H9 (cell line): ENCODE results near the gene LIX1L. TPM values are rescaled to one million over a fixed set of nuclear protein-coding genes. Genes with fewer than 3 reads are reported as not detected.

Experiments used
- DNase-seq: peaks from one replicate; pipeline ENCODE4 v3.0.0-alpha.2; 2017
- H2AFZ ChIP-seq: one replicate; pipeline ENCODE4 v1.6.1; 2013; ENCODE audit warnings: mild to moderate bottlenecking, low read length, control low read depth, moderate library complexity
- H2AK5ac ChIP-seq: 2 replicates; pipeline ENCODE4 v1.6.1; 2013; ENCODE audit warnings: low read length, control low read depth, mixed read lengths; ENCODE audit not compliant: insufficient read length
- H2BK120ac ChIP-seq: one replicate; pipeline ENCODE4 v1.6.1; 2013; ENCODE audit warnings: low read depth, mild to moderate bottlenecking, low read length, control low read depth, inconsistent platforms; ENCODE audit not compliant: poor library complexity, severe bottlenecking
- H2BK12ac ChIP-seq: 2 replicates; pipeline ENCODE4 v1.6.1; 2013; ENCODE audit warnings: low read length, control low read depth, mixed read lengths, low read depth; ENCODE audit not compliant: insufficient read length
- H2BK15ac ChIP-seq: 2 replicates; pipeline ENCODE4 v1.6.1; 2013; ENCODE audit warnings: low read depth, low read length, control low read depth
- H2BK20ac ChIP-seq: one replicate; pipeline ENCODE4 v1.6.1; 2013; ENCODE audit warnings: low read depth, mild to moderate bottlenecking, low read length, control low read depth, inconsistent platforms; ENCODE audit not compliant: poor library complexity, severe bottlenecking
- H2BK5ac ChIP-seq: 2 replicates; pipeline ENCODE4 v1.6.1; 2013; ENCODE audit warnings: low read length, control low read depth, mixed read lengths; ENCODE audit not compliant: insufficient read length
- H3K14ac ChIP-seq: 2 replicates; pipeline ENCODE4 v1.6.1; 2013; ENCODE audit warnings: low read length, control low read depth; ENCODE audit not compliant: insufficient read depth
- H3K18ac ChIP-seq: 2 replicates; pipeline ENCODE4 v1.6.1; 2013; ENCODE audit warnings: low read depth, mild to moderate bottlenecking, mixed read lengths, low read length, control low read depth; ENCODE audit not compliant: insufficient read length
- H3K23ac ChIP-seq: 2 replicates; pipeline ENCODE4 v1.6.1; 2013; ENCODE audit warnings: low read length, control low read depth, mixed read lengths, low read depth; ENCODE audit not compliant: insufficient read length
- H3K23me2 ChIP-seq: 2 replicates; pipeline ENCODE4 v1.6.1; 2013; ENCODE audit warnings: low read depth, mild to moderate bottlenecking, mixed read lengths, low read length, control low read depth; ENCODE audit not compliant: insufficient read length, poor library complexity, severe bottlenecking
- H3K27ac ChIP-seq: 2 replicates; pipeline ENCODE4 v1.5.1; 2013; ENCODE audit warnings: low read length, control low read depth, mixed read lengths, low read depth; ENCODE audit not compliant: insufficient read length
- H3K27me3 ChIP-seq: 2 replicates; pipeline ENCODE4 v1.6.1; 2013; ENCODE audit warnings: low read length, control low read depth, inconsistent platforms; ENCODE audit not compliant: insufficient read depth
- H3K4ac ChIP-seq: 2 replicates; pipeline ENCODE4 v1.6.1; 2013; ENCODE audit warnings: low read depth, mild to moderate bottlenecking, control low read depth, inconsistent platforms, low read length, moderate library complexity
- H3K4me1 ChIP-seq: 2 replicates; pipeline ENCODE4 v1.6.1; 2013; ENCODE audit warnings: low read length, control low read depth, inconsistent platforms; ENCODE audit not compliant: insufficient read depth
- H3K4me2 ChIP-seq: 2 replicates; pipeline ENCODE4 v1.6.1; 2013; ENCODE audit warnings: low read length, control low read depth, mixed read lengths; ENCODE audit not compliant: insufficient read length, insufficient read depth
- H3K56ac ChIP-seq: 2 replicates; pipeline ENCODE4 v1.6.1; 2013; ENCODE audit warnings: low read depth, mild to moderate bottlenecking, mixed read lengths, low read length, control low read depth; ENCODE audit not compliant: insufficient read length
- H3K79me1 ChIP-seq: 2 replicates; pipeline ENCODE4 v1.6.1; 2013; ENCODE audit warnings: low read depth, mild to moderate bottlenecking, moderate library complexity, low read length, control low read depth, inconsistent platforms; ENCODE audit not compliant: insufficient read depth, poor library complexity, severe bottlenecking
- H3K79me2 ChIP-seq: 2 replicates; pipeline ENCODE4 v1.6.1; 2013; ENCODE audit warnings: low read length, control low read depth, inconsistent platforms; ENCODE audit not compliant: insufficient read depth
- H3K9ac ChIP-seq: 2 replicates; pipeline ENCODE4 v1.6.1; 2013; ENCODE audit warnings: low read length, control low read depth, mixed read lengths; ENCODE audit not compliant: insufficient read length; ENCODE audit errors: extremely low read depth
- H3K9me3 ChIP-seq: one replicate; pipeline ENCODE4 v1.6.1; 2013; ENCODE audit warnings: low read depth, low read length, inconsistent platforms; ENCODE audit not compliant: control insufficient read depth
- H3T11ph ChIP-seq: one replicate; pipeline ENCODE4 v1.6.1; 2013; ENCODE audit warnings: mild to moderate bottlenecking, low read length, control low read depth, inconsistent platforms
- H4K20me1 ChIP-seq: one replicate; pipeline ENCODE4 v1.6.1; 2013; ENCODE audit not compliant: control insufficient read depth, insufficient read length, insufficient read depth
- H4K5ac ChIP-seq: 2 replicates; pipeline ENCODE4 v1.6.1; 2013; ENCODE audit warnings: low read depth, mild to moderate bottlenecking, mixed read lengths, low read length, control low read depth; ENCODE audit not compliant: insufficient read length
- H4K8ac ChIP-seq: replicated peaks from 2 replicates; pipeline ENCODE4 v1.6.1; 2013; ENCODE audit warnings: low read length, control low read depth, mixed read lengths, low read depth; ENCODE audit not compliant: insufficient read length
- H4K91ac ChIP-seq: 2 replicates; pipeline ENCODE4 v1.6.1; 2013; ENCODE audit warnings: low read depth, mild to moderate bottlenecking, moderate library complexity, mixed read lengths, low read length, control low read depth; ENCODE audit not compliant: insufficient read length
- H3K27ac Mint-ChIP-seq, 3 experiments: 2 replicates in 2 of 3; 3 replicates in 1 of 3; pipeline ENCODE4 v1.8.0; 2020 to 2021; ENCODE audit warnings: mixed read lengths in 3 of 3, mild to moderate bottlenecking in 1 of 3, moderate library complexity in 1 of 3
- H3K27me3 Mint-ChIP-seq: 2 replicates; pipeline ENCODE4 v1.8.0; 2021; ENCODE audit warnings: low read depth, mild to moderate bottlenecking, moderate library complexity, mixed read lengths
- H3K36me3 Mint-ChIP-seq, 3 experiments: 2 replicates in 2 of 3; 3 replicates in 1 of 3; pipeline ENCODE4 v1.8.0; 2020 to 2021; ENCODE audit warnings: low read depth in 3 of 3, mixed read lengths in 3 of 3; ENCODE audit not compliant: insufficient read depth in 1 of 3
- H3K4me1 Mint-ChIP-seq, 2 experiments: 2 replicates each; pipeline ENCODE4 v1.8.0; 2020; ENCODE audit warnings: mixed read lengths in 2 of 2
- H3K4me3 Mint-ChIP-seq, 2 experiments: 2 replicates in 1 of 2; 3 replicates in 1 of 2; pipeline ENCODE4 v1.8.0; 2020 to 2021; ENCODE audit warnings: mild to moderate bottlenecking in 2 of 2, mixed read lengths in 2 of 2, moderate library complexity in 1 of 2
- H3K9me3 Mint-ChIP-seq, 2 experiments: 2 replicates in 1 of 2; 3 replicates in 1 of 2; pipeline ENCODE4 v1.8.0; 2020; ENCODE audit warnings: mild to moderate bottlenecking in 2 of 2, mixed read lengths in 2 of 2, moderate library complexity in 1 of 2
- CTCF ChIP-seq: fragments of 200-600 bp; sonication (generic); conservative IDR thresholded peaks from 3 replicates; pipeline ENCODE4 v1.8.0; 2021; ENCODE audit warnings: antibody characterized with exemption, mild to moderate bottlenecking
- WGBS: extraction: QIAGEN DNeasy Blood & Tissue Kit; methylation state at CpG from one replicate; pipeline ENCODE4 v1.1.7; 2013; ENCODE audit warnings: missing lambda C conversion rate, low lambda C conversion rate, mixed read lengths; ENCODE audit not compliant: insufficient read length; ENCODE audit errors: extremely low coverage; 5-methylcytosine and 5-hydroxymethylcytosine counted together
- total RNA-seq: library from RNA; stranded (reverse); gene quantifications from 2 replicates; pipeline ENCODE4 v1.2.1, GENCODE V29; 2021

Gene LIX1L
- total RNA-seq, 1 experiment from 2014 or later, result 5.9 TPM

GRCh38 chr1:145963265-145964019 is 5.6 kb upstream of the LIX1L start:
- no peak overlapping the region for H3K27ac ChIP-seq

More at GRCh38 chr1:145963265-145964019, 5.6 kb upstream of the LIX1L start:
- no peak overlapping the region for H3K14ac ChIP-seq
- peaks cover 27% of the 10 kb centered on the region for H3K23me2 ChIP-seq
- H3K4ac ChIP-seq, result no peak overlapping the region
- Mint-ChIP-seq H3K36me3 (peaks cover 0 to 2% (median 0%) of the 10 kb centered on the region in 3 experiments; a peak in 2 of 7 replicates), H3K4me3 (peak overlapping the region; percentile 78 to 92), H3K27ac (no peak overlapping the region), H3K4me1 (peaks cover 28 to 39% of the 10 kb centered on the region in 2 experiments), H3K27me3 (peaks cover 57% of the 10 kb centered on the region), H3K9me3 (peaks cover 3% of the 10 kb centered on the region in 2 experiments; a peak in 3 of 5 replicates)
- no peak overlapping the region for H3K56ac ChIP-seq
- no peak overlapping the region for H3K23ac ChIP-seq
- H4K91ac ChIP-seq, result no peak overlapping the region
- no peaks in the 10 kb centered on the region for H3K79me1 ChIP-seq
- no peak overlapping the region for H4K5ac ChIP-seq
- no peak overlapping the region for H3T11ph ChIP-seq
- no peak overlapping the region for H2BK120ac ChIP-seq
- H4K20me1 ChIP-seq, result no peaks in the 10 kb centered on the region
- no peak overlapping the region for H3K18ac ChIP-seq
- H3K4me2 ChIP-seq, result peak overlapping the region; percentile 75
- WGBS, result no CpG with 5 or more reads among the region's 5 CpGs
- DNase-seq, result no peak
- no peaks in the 10 kb centered on the region for H3K9me3 ChIP-seq
- H2AFZ ChIP-seq, result no peak overlapping the region
- peaks cover 37% of the 10 kb centered on the region for H3K27me3 ChIP-seq
- no peak overlapping the region for H2BK15ac ChIP-seq
- no peak for TF ChIP-seq CTCF
- no peak overlapping the region for H2AK5ac ChIP-seq
- H3K9ac ChIP-seq, result no peak overlapping the region
- H2BK20ac ChIP-seq, result no peak overlapping the region
- H2BK5ac ChIP-seq, result no peak overlapping the region
- peaks cover 2% of the 10 kb centered on the region; the same call in 1 of the 2 replicates for H3K4me1 ChIP-seq
- H2BK12ac ChIP-seq, result no peak overlapping the region
- no peak overlapping the region for H4K8ac ChIP-seq
- H3K79me2 ChIP-seq, result no peaks in the 10 kb centered on the region
